HUES64 (cell line): ENCODE results near the gene EYS.
"Not testable (repeated sequence)": the region's sequence is repeated elsewhere in the genome, so short reads cannot be mapped to it uniquely, and the experiment has no call there.

ENCODE experiments used
- H3K27ac ChIP-seq: 2 replicates; pipeline ENCODE4 v1.7.0; 2013; ENCODE audit warnings: low read depth, low read length, inconsistent platforms
- H3K27me3 ChIP-seq: 2 replicates; pipeline ENCODE4 v1.6.1; 2013; ENCODE audit warnings: mild to moderate bottlenecking, low read length; ENCODE audit not compliant: insufficient read depth
- H3K36me3 ChIP-seq: 2 replicates; pipeline ENCODE4 v1.6.1; 2013; ENCODE audit warnings: mild to moderate bottlenecking, low read length; ENCODE audit not compliant: insufficient read depth
- H3K4me1 ChIP-seq: 2 replicates; pipeline ENCODE4 v1.6.1; 2013; ENCODE audit warnings: mild to moderate bottlenecking, low read length, moderate library complexity; ENCODE audit not compliant: insufficient read depth
- H3K4me3 ChIP-seq: 2 replicates; pipeline ENCODE4 v1.5.1; 2013; ENCODE audit warnings: mild to moderate bottlenecking, low read length, moderate library complexity
- H3K9ac ChIP-seq: 2 replicates; pipeline ENCODE4 v1.6.1; 2013; ENCODE audit warnings: mild to moderate bottlenecking, low read depth, low read length
- H3K9me3 ChIP-seq: 2 replicates; pipeline ENCODE4 v1.6.1; 2013; ENCODE audit warnings: low read depth, low read length; ENCODE audit not compliant: insufficient read depth
- WGBS: fragments of 150-250, 120-280 bp; methylation state at CpG from one replicate; pipeline ENCODE4 v1.1.7; 2013; ENCODE audit warnings: missing lambda C conversion rate; 5-methylcytosine and 5-hydroxymethylcytosine counted together

The EYS gene

DNA sequence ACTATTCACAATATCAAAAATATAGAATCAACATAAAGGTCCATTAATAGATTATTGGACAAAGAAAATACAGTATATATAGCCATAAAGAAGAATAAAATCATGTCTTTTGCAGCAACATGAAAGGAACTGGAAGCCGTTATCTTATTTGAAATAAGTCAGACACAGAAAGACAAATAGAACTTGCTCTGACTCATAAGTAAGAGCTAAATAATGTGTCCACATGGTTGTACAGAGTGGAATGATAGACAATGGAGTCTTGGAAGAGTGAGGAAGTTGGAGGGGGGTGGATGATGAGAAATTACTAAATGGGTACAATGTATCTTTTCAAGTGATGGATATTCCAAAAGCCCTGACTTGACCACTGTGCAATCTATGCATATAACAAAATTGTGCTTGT lies 1457.9 kb downstream of the EYS start:
- H3K36me3 ChIP-seq, result no peaks in the 10 kb centered on the region
- 94% methylated on average over 1 of the region's 1 CpG for WGBS
- H3K27ac ChIP-seq, result no peak overlapping the region
- no peaks in the 10 kb centered on the region; the same call in 1 of the 2 replicates for H3K9me3 ChIP-seq
- no peak overlapping the region for H3K4me3 ChIP-seq
- H3K4me1 ChIP-seq, result no peaks in the 10 kb centered on the region
- H3K27me3 ChIP-seq, result no peaks in the 10 kb centered on the region
- no peak overlapping the region for H3K9ac ChIP-seq

GRCh38 chr6:64243618-64244017 lies 1463.4 kb downstream of the EYS start:
- Histone ChIP-seq H3K4me3 (no peak overlapping the region), H3K36me3 (no peaks in the 10 kb centered on the region)

GRCh38 chr6:64238908-64239307 lies 1468.1 kb downstream of the EYS start:
- 96% methylated on average over 2 of the region's 2 CpGs for WGBS
- not testable (repeated sequence) for H3K27me3 ChIP-seq, H3K9ac ChIP-seq, H3K9me3 ChIP-seq, H3K36me3 ChIP-seq, H3K4me3 ChIP-seq, H3K4me1 ChIP-seq, H3K27ac ChIP-seq

More at GRCh38 chr6:64243618-64244017, 1463.4 kb downstream of the EYS start:
- no peaks in the 10 kb centered on the region for H3K27me3 ChIP-seq
- H3K9ac ChIP-seq, result no peak overlapping the region
- H3K9me3 ChIP-seq, result no peaks in the 10 kb centered on the region; the same call in 1 of the 2 replicates
- no peak overlapping the region for H3K27ac ChIP-seq
- no peaks in the 10 kb centered on the region for H3K4me1 ChIP-seq

DNA sequence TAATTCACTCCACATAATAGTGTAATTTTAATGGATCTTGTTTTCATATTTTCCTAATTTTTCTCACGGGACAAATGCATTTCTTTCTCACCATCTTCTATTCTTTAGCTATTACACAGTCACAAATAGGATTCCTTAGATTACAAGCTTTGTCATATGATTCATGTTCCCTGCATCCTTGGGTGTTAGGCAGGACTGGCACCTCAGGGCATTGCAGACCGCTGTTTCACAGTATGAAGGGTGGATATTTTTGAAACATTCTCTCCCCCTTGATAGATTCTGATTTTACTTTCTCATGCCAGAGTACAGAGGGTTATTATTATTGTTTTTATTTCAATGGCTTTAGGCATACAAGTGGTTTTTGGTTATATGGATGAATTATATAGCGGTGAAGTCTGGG lies 1469.0 kb downstream of the EYS start:
- Histone ChIP-seq H3K9me3 (no peaks in the 10 kb centered on the region), H3K36me3 (no peaks in the 10 kb centered on the region), H3K27me3 (no peaks in the 10 kb centered on the region), H3K4me1 (no peaks in the 10 kb centered on the region), H3K4me3 (no peak overlapping the region), H3K27ac (no peak overlapping the region), H3K9ac (no peak overlapping the region)
- WGBS, result 88% methylated on average over 2 of the region's 3 CpGs

GRCh38 chr6:64233746-64234145 lies 1473.3 kb downstream of the EYS start:
- H3K36me3 ChIP-seq, result no peaks in the 10 kb centered on the region
- H3K9me3 ChIP-seq, result no peaks in the 10 kb centered on the region
- WGBS, result 82% methylated on average over 3 of the region's 3 CpGs
- H3K27ac ChIP-seq, result no peak overlapping the region
- no peak overlapping the region for H3K4me3 ChIP-seq
- H3K4me1 ChIP-seq, result no peaks in the 10 kb centered on the region
- H3K27me3 ChIP-seq, result no peaks in the 10 kb centered on the region
- H3K9ac ChIP-seq, result no peak overlapping the region

GRCh38 chr6:64231928-64232327 lies 1475.1 kb downstream of the EYS start:
- no CpG with 5 or more reads among the region's 4 CpGs for WGBS
- H3K36me3 ChIP-seq, result no peaks in the 10 kb centered on the region
- no peak overlapping the region for H3K4me3 ChIP-seq
- no peak overlapping the region for H3K9ac ChIP-seq
- no peaks in the 10 kb centered on the region for H3K27me3 ChIP-seq
- no peak overlapping the region for H3K27ac ChIP-seq
- no peaks in the 10 kb centered on the region for H3K4me1 ChIP-seq
- H3K9me3 ChIP-seq, result no peaks in the 10 kb centered on the region

DNA sequence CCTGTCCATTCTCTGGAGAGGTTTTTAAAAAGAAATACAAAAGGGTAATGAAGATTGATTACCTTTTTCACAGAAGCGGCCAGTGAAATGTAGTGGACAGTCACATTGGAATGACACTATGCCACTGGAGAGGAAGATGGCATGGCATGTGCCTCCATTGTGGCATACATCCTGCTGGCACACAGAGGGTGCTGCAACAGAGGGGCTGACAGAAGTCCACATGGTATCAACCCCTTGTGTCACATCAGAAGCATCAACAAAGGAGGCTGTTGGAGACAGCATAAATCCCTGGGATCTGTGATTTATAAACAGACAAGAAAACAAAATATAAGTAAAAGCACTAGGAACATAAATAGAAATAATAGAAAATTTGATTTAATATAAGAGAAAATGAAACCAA lies 1476.5 kb downstream of the EYS start:
- no peak overlapping the region for H3K27ac ChIP-seq
- WGBS, result 95% methylated on average over 1 of the region's 1 CpG
- H3K4me1 ChIP-seq, result no peaks in the 10 kb centered on the region
- H3K27me3 ChIP-seq, result no peaks in the 10 kb centered on the region
- H3K36me3 ChIP-seq, result no peaks in the 10 kb centered on the region
- H3K9ac ChIP-seq, result no peak overlapping the region
- H3K9me3 ChIP-seq, result no peaks in the 10 kb centered on the region
- no peak overlapping the region for H3K4me3 ChIP-seq

DNA sequence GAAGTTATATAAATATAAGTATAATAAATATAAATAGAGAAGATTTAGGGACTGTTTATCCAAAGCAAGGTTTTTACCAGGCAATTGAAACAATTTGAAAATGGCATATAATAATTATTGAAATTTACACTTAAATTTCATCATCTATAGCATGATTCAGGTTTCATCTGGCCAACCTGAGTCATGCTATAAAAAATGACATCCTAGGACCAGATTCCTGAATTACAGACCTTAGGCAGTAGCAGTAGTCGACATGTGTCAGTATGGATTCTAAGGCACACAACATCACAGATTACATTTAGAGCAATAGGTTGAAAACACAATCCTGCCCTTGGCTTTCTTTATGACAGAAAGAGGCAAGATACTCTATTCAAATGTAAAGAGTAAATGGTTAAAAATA lies 1479.2 kb downstream of the EYS start:
- WGBS, result 100% methylated on average over 1 of the region's 1 CpG
- Histone ChIP-seq H3K4me3 (no peak overlapping the region), H3K9ac (no peak overlapping the region), H3K27ac (no peak overlapping the region), H3K36me3 (no peaks in the 10 kb centered on the region), H3K27me3 (no peaks in the 10 kb centered on the region), H3K9me3 (no peaks in the 10 kb centered on the region), H3K4me1 (no peaks in the 10 kb centered on the region)

DNA sequence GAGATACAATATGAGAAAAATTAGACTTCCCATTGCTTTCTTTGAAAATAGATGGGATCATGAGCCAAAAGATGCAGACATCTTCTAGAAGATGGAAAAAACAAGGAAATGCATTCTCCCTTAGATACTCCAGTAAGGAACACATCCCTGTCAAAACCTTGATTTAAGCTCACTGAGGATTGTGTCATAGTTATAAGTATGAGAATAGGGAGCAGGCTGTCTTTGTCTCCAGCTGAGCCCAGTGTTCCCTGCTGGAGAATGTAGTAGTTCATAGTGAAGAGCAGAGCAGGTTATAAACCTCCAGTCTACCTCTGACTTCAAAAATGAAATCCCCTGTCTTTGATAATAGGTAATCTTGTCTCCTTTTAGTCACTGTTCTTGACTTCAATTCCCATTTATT lies 1481.5 kb downstream of the EYS start:
- H3K9me3 ChIP-seq, result no peaks in the 10 kb centered on the region
- no peak overlapping the region for H3K27ac ChIP-seq
- no peaks in the 10 kb centered on the region for H3K36me3 ChIP-seq
- no peak overlapping the region for H3K9ac ChIP-seq
- no peaks in the 10 kb centered on the region for H3K27me3 ChIP-seq
- no peaks in the 10 kb centered on the region for H3K4me1 ChIP-seq
- no peak overlapping the region for H3K4me3 ChIP-seq

DNA sequence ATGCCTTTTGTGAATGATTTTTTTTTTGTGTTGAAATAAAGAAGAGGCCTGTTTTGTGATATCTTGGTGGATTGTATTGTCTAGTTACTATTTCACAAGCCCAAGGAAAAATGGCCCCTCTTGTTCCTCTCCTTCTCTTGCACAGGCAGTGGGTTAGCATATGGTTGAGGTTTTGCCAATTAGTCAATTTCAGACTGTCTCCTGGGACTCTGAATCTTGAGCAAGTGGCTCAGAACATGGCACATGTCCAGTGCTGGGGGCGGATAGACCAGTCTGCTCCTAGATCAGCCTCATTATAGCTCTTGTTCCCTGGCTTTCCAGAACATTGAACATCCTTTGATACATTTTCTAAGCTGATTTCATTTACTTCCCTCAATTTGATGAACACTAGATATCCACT lies 1482.2 kb downstream of the EYS start:
- Histone ChIP-seq H3K9me3 (no peaks in the 10 kb centered on the region), H3K27me3 (no peaks in the 10 kb centered on the region), H3K4me3 (no peak overlapping the region), H3K36me3 (no peaks in the 10 kb centered on the region), H3K27ac (no peak overlapping the region), H3K4me1 (no peaks in the 10 kb centered on the region), H3K9ac (no peak overlapping the region)
- WGBS, result 96% methylated on average over 1 of the region's 1 CpG

GRCh38 chr6:64221776-64222175 lies 1485.2 kb downstream of the EYS start:
- no peaks in the 10 kb centered on the region for H3K9me3 ChIP-seq
- H3K27me3 ChIP-seq, result no peaks in the 10 kb centered on the region
- WGBS, result 95% methylated on average over 3 of the region's 3 CpGs
- no peak overlapping the region for H3K27ac ChIP-seq
- no peaks in the 10 kb centered on the region for H3K4me1 ChIP-seq
- H3K4me3 ChIP-seq, result no peak overlapping the region
- no peaks in the 10 kb centered on the region for H3K36me3 ChIP-seq
- H3K9ac ChIP-seq, result no peak overlapping the region

DNA sequence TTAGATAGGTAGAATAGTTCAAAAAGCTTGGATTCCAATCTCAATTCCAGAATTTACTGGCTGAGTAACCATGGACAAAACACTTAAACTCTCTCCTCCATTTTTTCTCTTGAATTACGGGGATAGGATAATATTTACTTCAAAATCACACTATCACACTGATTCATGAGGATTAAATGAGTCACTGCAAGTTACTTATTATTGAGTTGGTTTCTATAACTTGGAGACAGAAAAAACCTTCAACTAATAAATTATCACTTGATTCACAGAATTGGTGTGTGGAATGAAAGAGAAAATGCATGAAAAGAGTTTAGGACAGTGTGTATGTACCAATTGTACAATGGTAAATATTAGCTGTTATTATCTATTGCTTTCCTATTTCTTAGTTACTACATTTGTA lies 1486.2 kb downstream of the EYS start:
- Histone ChIP-seq H3K36me3 (no peaks in the 10 kb centered on the region), H3K4me1 (no peaks in the 10 kb centered on the region), H3K4me3 (no peak overlapping the region), H3K9ac (no peak overlapping the region), H3K27ac (no peak overlapping the region), H3K9me3 (no peaks in the 10 kb centered on the region), H3K27me3 (no peaks in the 10 kb centered on the region)
- WGBS, result no CpG with 5 or more reads among the region's 1 CpG
